Measurements from ENCODE around the gene MAPK7. TPM values are rescaled to one million over a fixed set of nuclear protein-coding genes. Genes with fewer than 3 reads are reported as not detected.

Gene MAPK7
- total and polyA plus RNA-seq, 2 of the 8 experiments (the other 6 are each of a cell fraction or from before 2014, with no cell fraction given): 15.2 to 28.1 TPM

DNA sequence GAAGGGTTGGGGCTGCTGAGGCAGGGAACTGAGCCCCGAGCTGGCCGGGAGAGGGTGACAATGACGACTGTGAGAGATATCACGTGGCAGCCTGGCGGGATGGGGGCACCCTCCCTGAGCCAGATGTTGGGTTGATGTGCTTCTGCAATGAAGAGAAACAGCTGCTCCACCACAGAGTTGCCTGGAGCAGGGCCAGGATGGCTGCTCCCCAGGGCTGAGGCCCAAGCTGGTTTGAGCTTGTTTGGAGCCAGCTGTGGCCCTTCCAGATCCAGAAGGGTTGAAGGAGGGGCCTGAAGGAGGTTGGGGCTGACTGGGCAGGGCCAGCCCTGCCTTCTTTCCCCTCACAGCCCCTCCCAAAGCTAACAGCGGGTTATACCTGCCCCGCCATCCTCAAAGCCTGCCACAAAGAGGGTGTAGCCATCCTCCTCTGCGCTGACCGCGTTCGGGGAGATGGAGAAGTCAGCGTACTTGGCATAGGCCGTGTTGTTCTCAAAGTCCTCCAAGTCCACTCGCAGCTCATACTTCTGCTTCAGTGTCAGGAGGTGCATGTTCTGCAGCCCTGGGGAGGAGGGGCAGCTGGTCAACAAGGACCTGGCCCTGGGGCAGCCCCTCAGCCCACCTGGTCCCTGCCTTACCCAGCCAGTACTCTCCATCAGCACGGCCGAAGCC, 6.6 kb downstream of the MAPK7 start:
- CTCF ChIA-PET (ENCODE audit: partially characterized antibody): interaction anchor here (0.8 to 2.0 kb wide), 6 partner anchors 13 to 382 kb away, joined by 3 to 7 read pairs (median 4); partner anchors contain the start of gene B9D1
- Histone ChIP-seq H3K23ac (ENCODE audit: insufficient read length) (no peak overlapping the region), H4K20me1 (replicated peaks in 1 of 2; ENCODE audit: control insufficient read depth in 1 of 2, insufficient read depth in 2 of 2, low read length in 2 of 2) (peaks cover 3 to 22% of the 10 kb centered on the region in 2 experiments), H3K9ac (replicated peaks in 1 of 4; ENCODE audit: extremely low read depth in 1 of 4, low read depth in 3 of 4, low read length in 3 of 4) (no peak overlapping the region), H3K79me2 (ENCODE audit: control insufficient read depth in 1 of 2, insufficient read depth in 2 of 2, low read length in 2 of 2) (peaks cover 0 to 16% of the 10 kb centered on the region in 2 experiments; a peak in 2 of 4 replicates), H2AFZ (ENCODE audit: low read length) (no peak overlapping the region), H3K4me3 (ENCODE audit: extremely low read depth in 1 of 4, insufficient read depth in 2 of 4, low read depth in 3 of 4, low read length in 4 of 4) (no peak overlapping the region), H2BK12ac (ENCODE audit: low read depth, low read length) (0 out of 2 replicates have a peak overlapping the region, but pooled peaks have one; percentile 27), H4K8ac (ENCODE audit: extremely low read depth, insufficient read depth, low read length) (no peak overlapping the region), H3K56ac (replicated peaks; ENCODE audit: insufficient read length, low read depth, low read length) (no peak overlapping the region), H3K18ac (ENCODE audit: extremely low read depth, low read length) (no peak overlapping the region), H2AK5ac (ENCODE audit: low read depth, low read length) (no peak overlapping the region), H3K4me2 (ENCODE audit: insufficient read depth in 1 of 2, low read depth in 2 of 2, low read length in 2 of 2) (no peak overlapping the region), H3K27me3 (replicated peaks in 1 of 4; ENCODE audit: control insufficient read depth in 3 of 4, extremely low read depth in 1 of 4, insufficient read depth in 3 of 4, low read length in 3 of 4) (no peaks in the 10 kb centered on the region), H2BK20ac (ENCODE audit: low read length) (no peak overlapping the region), H4K5ac (ENCODE audit: insufficient read length, low read depth, low read length) (no peak overlapping the region), H2BK5ac (ENCODE audit: low read depth, low read length) (no peak overlapping the region), H3K4me1 (replicated peaks in 1 of 4; ENCODE audit: control insufficient read depth in 3 of 4, insufficient read depth in 4 of 4, low read length in 3 of 4) (peaks cover 4 to 16% (median 12%) of the 10 kb centered on the region in 4 experiments), H3K9me3 (ENCODE audit: insufficient read depth in 2 of 2, low read depth in 1 of 2, low read length in 1 of 2) (no peaks in the 10 kb centered on the region), H3K14ac (ENCODE audit: insufficient read length) (no peak overlapping the region), H3K4ac (replicated peaks; ENCODE audit: insufficient read length, low read depth, low read length) (no peak overlapping the region), H2BK15ac (ENCODE audit: low read length) (no peak overlapping the region), H2BK120ac (replicated peaks; ENCODE audit: low read depth, low read length) (no peak overlapping the region), H3K36me3 (ENCODE audit: control insufficient read depth in 2 of 4, insufficient read depth in 4 of 4, low read length in 3 of 4) (peaks cover 31 to 55% (median 40%) of the 10 kb centered on the region in 4 experiments), H3K23me2 (ENCODE audit: low read depth, low read length) (peaks cover 3% of the 10 kb centered on the region; the same call in 1 of the 2 replicates), H3K27ac (ENCODE audit: low read depth, low read length) (no peak overlapping the region), H4K91ac (replicated peaks; ENCODE audit: insufficient read length, low read length) (no peak overlapping the region), H3K79me1 (ENCODE audit: low read depth, low read length) (peaks cover 9% of the 10 kb centered on the region)
- no peak for FAIRE-seq
- 90% methylated on average over 16 of the region's 16 CpGs; no CpG with 5 or more reads in 1 of the 2 experiments for WGBS, 2 experiments (ENCODE audit: extremely low coverage in 1 of 2, insufficient coverage in 1 of 2, insufficient read length in 1 of 2, insufficient replicate concordance in 2 of 2, low coverage in 1 of 2, low lambda C conversion rate in 2 of 2, missing lambda C conversion rate in 1 of 2)
- POLR2A ChIA-PET (ENCODE audit: partially characterized antibody): interaction anchor here (1.0 to 2.2 kb wide), 6 partner anchors 11 to 62 kb away, joined by 4 to 6 read pairs (median 5); partner anchors contain the start of gene B9D1
- DNase-seq (ENCODE audit: low read depth in 1 of 2, low spot score in 2 of 2): no peak
- TF ChIP-seq SP4 (IDR thresholded peaks at IDR 0.05; ENCODE audit: low read length): no peak
- no peak for TF ChIP-seq CEBPB (IDR thresholded peaks at IDR 0.05; ENCODE audit: low read depth, low read length)
- TF ChIP-seq SUZ12 (IDR thresholded peaks at IDR 0.05; ENCODE audit: low read length): no peak
- TF ChIP-seq CHD2 (IDR thresholded peaks at IDR 0.05; ENCODE audit: low read length): no peak
- TF ChIP-seq SAP30 (IDR thresholded peaks at IDR 0.05; ENCODE audit: insufficient read depth, insufficient replicate concordance, low read length): no peak
- TF ChIP-seq HDAC6 (IDR thresholded peaks at IDR 0.05; ENCODE audit: low read depth, low read length): no peak
- TF ChIP-seq ZNF274 (IDR thresholded peaks at IDR 0.05; ENCODE audit: borderline replicate concordance, extremely low read depth, low read length): no peak
- TF ChIP-seq NRF1 (IDR thresholded peaks at IDR 0.05; ENCODE audit: low read depth, low read length): no peak
- no peak for TF ChIP-seq GABPA (IDR thresholded peaks at IDR 0.05; ENCODE audit: borderline replicate concordance, insufficient read depth, low read length)
- TF ChIP-seq MAX (IDR thresholded peaks at IDR 0.05): no peak
- TF ChIP-seq, protein P1, sequence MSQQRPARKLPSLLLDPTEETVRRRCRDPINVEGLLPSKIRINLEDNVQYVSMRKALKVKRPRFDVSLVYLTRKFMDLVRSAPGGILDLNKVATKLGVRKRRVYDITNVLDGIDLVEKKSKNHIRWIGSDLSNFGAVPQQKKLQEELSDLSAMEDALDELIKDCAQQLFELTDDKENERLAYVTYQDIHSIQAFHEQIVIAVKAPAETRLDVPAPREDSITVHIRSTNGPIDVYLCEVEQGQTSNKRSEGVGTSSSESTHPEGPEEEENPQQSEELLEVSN (IDR thresholded peaks at IDR 0.05): no peak

Measured in H1 (cell line).